NCI-H2107 treated with DMSO at 0.1 percent for 48 hours (cell line): ENCODE measurements around the gene MIS18A.
"Not testable (repeated sequence)": the region's sequence is repeated elsewhere in the genome, so short reads cannot be mapped to it uniquely, and the experiment has no call there.

ENCODE experiments used
- DNase-seq: peaks from one replicate; lab custom pipeline; 2025; ENCODE audit not compliant: unreplicated experiment; lab: John Stamatoyannopoulos, UW

The MIS18A gene

GRCh38 chr21:32306021-32306780 lies 27.4 kb upstream of the MIS18A start:
- no peak for DNase-seq

GRCh38 chr21:32304998-32305397 lies 26.1 kb upstream of the MIS18A start:
- DNase-seq: no peak

DNA sequence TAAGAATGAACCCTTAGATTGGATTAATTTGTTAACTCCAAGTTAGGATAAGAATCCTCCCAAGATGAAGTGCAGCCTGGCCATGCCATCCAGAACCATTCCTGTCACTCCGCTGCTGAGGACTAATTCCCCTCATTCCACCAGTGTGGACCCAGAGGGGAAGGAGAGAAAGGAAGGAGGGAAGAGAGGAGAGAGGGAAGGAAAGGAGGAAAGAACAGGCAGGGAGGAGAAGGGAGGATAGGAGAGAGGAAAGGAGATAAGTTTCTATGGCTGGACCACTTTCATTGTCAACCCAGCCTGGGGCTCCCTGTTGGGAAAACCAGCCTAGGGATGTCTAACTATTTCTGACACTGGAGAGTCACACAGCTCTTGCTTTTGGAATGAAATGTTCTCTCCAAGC lies 24.5 kb upstream of the MIS18A start:
- DNase-seq: no peak

DNA sequence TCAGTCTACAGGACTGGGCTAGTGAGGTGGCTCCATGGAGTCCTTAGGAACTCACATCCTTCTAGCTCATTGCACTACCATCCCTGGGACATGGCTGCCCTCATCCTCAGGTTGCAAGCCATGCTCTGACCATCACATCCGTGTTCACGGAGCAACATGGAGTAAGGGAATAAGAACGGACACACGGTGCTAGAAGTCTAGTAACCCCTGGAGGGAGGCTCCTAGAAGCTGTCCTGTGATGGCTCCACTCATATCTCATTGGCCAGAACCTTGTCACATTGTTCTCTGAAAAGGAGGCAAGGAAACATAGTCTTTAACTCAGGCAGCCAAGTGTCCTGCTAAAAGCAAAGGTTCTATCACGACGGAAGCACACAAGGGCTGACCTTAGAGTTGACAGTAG lies 23.7 kb upstream of the MIS18A start:
- DNase-seq: no peak

GRCh38 chr21:32301596-32301995 lies 22.7 kb upstream of the MIS18A start:
- no peak for DNase-seq

- no peak for DNase-seq
Measured at GRCh38 chr21:32300117-32300681, 21.4 kb upstream of the MIS18A start.

DNA sequence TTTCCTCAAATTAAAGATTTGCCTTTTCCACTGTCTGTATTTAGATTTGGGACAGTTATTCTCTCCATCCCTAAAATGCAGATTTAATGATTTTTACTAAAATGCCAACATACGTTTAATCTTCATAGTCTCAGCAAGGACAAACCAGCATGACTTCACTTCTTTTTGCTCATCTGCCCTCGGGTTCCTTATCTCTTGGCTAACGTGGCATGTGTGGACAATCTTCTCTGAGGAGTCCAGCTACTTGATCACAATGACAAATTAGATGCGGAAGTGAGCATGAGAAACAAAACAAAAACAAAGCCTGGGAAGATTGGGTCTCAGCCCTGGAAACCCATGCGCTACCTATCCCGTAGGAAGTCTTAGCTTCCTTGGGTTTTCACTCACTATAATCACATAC lies 20.8 kb upstream of the MIS18A start:
- DNase-seq: no peak

- no peak for DNase-seq
Measured at GRCh38 chr21:32298658-32299081, 19.8 kb upstream of the MIS18A start, which contains the start of gene MRAP. Gene MRAP (plus strand): TSS chr21:32298855. CDS start chr21:32298972, 117 bp downstream.

- no peak for DNase-seq
Measured at GRCh38 chr21:32298148-32298559, 19.3 kb upstream of the MIS18A start.

GRCh38 chr21:32297449-32297848 lies 18.6 kb upstream of the MIS18A start:
- DNase-seq: no peak

GRCh38 chr21:32285476-32285875 lies 6.6 kb upstream of the MIS18A start:
- DNase-seq: no peak

DNA sequence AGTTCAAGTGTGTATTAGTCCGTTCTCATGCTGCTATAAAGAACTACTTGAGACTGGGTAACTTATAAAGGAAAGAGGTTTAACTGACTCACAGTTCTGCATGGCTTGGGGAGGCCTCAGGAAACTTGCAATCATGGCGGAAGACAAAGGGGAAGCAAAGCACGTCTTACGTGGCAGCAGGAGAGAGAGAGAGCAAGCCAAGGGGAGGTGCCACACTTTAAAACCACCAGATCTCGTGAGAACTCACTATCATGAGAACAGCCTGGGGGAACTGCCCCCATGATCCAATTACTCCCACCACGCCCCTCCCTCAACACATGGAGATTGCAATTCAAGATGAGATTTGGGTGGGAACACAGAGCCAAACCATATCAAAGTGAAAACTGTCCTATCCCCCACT lies 4.1 kb upstream of the MIS18A start:
- DNase-seq: no peak

- no peak for DNase-seq
Measured at GRCh38 chr21:32281531-32281930, 2.7 kb upstream of the MIS18A start.

DNA sequence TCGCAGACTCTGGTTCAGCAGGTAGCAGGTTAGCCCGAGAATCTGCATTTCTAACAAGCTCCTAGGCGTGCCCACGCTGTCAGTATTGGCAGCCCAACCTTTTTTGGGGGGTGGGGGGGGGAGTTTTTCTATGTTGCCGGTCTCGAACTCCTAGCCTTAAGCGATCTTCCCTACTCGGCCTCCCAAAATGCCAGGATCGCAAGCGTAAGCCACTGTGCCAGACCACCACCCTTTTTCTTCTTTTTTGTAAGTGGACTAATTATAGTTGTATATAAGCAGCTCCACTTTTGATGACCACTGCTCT lies 480 bp upstream of the MIS18A start:
- no peak for DNase-seq

GRCh38 chr21:32278103-32278502 lies 746 bp downstream of the MIS18A start:
- DNase-seq: no peak

GRCh38 chr21:32276671-32277070 lies 2.2 kb downstream of the MIS18A start:
- DNase-seq: no peak

GRCh38 chr21:32270748-32271147 lies 8.1 kb downstream of the MIS18A start:
- DNase-seq: no peak

DNA sequence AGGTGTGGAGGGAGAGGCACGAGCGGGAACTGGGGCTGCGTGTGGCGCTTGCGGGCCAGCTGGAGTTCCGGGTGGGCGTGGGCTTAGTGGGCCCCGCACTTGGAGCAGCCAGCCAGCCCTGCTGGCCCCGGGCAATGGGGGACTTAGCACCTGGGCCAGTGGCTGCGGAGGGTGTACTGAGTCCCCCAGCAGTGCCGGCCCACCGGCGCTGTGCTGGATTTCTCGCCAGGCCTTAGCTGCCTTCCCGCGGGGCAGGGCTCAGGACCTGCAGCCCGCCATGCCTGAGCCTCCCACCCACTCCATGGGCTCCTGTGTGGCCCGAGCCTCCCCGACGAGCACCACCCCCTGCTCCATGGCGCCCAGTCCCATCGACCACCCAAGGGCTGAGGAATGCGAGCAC lies 13.5 kb downstream of the MIS18A start:
- not testable (repeated sequence) for DNase-seq

- DNase-seq: no peak
Measured at GRCh38 chr21:32261929-32262328, 16.9 kb downstream of the MIS18A start.

DNA sequence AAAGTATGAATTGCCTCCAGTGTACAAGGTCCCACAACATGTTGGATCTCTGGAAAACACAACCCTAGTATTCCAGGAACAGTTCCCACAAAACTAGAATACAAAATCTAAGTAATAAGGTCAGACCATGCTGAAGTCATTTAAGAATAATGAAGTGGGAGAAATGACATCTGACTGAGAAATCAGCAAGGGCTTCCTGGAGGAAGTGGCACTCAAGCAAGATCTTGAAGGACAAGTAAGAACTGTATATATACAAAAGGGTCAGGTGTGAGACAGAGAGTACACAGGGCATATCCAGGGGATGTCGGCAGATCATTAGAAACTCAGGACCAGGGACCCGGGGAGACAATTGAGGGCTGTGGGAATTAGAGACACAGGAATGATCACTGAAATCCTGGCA lies 18.7 kb downstream of the MIS18A start:
- DNase-seq: no peak

- not testable (repeated sequence) for DNase-seq
Measured at GRCh38 chr21:32258786-32259048, 20.1 kb downstream of the MIS18A start.

DNA sequence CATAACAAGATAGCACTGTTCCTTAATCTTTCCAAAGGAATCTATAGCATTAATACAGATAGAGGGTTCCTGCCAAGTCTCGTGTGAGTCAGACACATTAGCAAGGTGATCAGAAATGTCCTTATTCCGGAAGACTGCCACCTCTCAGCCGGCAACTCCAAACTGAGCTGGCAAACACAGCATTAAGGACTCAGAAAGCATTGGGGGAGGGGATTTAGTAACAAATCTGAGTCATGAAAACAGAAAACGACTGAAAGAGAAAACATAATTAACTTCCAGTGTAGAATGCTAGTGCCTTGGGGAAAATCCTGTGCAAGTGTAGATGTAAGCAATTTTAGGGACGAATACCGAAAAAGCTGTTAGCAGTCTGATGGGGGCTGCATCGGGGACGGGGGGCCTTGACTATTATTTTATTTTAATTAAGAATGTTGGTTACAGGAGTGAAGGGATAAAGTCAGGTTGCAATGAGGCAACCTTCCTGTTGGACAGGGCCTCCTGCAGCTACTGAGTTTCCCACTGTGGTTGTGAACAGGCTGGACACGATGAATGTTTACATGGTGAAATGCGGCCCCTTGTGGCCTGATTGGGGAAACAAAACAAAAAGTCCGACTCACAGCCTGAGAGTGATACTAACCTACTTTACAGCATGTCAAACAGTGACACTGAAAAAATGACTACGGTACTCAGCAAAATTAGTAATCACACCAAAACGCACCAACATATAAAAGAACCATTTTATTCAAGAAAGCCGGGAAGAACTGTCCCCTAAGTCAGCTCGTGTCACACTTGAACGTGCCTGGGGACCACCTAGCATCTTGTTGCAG lies 20.7 kb downstream of the MIS18A start:
- peak; percentile 82 for DNase-seq
